ELF-1 (cell line): ENCODE measurements around the gene EIF4E2.

Experiments used
- DNase-seq: peaks from one replicate; pipeline ENCODE4 v3.0.0-alpha.2; 2016; ENCODE audit warnings: low read depth, low spot score

EIF4E2 gene

DNA sequence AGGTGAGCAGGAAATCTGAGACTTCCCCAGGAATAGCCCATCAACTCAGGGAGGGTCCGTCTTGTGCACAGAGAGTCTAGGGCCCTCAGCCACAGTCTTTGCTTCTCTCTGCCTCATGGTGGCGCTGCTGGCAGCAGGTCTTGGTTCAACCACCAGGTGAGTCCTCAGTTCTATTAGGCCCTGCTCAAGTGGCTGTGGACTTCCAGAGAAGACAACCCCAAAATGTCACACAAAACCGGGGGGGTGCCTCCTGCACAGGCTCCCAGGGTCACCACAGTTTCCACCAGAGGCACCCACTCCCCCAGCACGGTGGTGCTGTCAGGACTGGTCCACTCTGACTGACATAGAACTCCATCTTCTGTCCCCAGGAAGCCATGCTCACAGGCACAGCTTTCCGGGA is 13.4 kb upstream of the EIF4E2 start:
- DNase-seq = peak; percentile 53

GRCh38 chr2:232537499-232537898 is 13.0 kb upstream of the EIF4E2 start:
- DNase-seq = no peak

GRCh38 chr2:232538671-232539070 is 11.8 kb upstream of the EIF4E2 start:
- no peak for DNase-seq

DNA sequence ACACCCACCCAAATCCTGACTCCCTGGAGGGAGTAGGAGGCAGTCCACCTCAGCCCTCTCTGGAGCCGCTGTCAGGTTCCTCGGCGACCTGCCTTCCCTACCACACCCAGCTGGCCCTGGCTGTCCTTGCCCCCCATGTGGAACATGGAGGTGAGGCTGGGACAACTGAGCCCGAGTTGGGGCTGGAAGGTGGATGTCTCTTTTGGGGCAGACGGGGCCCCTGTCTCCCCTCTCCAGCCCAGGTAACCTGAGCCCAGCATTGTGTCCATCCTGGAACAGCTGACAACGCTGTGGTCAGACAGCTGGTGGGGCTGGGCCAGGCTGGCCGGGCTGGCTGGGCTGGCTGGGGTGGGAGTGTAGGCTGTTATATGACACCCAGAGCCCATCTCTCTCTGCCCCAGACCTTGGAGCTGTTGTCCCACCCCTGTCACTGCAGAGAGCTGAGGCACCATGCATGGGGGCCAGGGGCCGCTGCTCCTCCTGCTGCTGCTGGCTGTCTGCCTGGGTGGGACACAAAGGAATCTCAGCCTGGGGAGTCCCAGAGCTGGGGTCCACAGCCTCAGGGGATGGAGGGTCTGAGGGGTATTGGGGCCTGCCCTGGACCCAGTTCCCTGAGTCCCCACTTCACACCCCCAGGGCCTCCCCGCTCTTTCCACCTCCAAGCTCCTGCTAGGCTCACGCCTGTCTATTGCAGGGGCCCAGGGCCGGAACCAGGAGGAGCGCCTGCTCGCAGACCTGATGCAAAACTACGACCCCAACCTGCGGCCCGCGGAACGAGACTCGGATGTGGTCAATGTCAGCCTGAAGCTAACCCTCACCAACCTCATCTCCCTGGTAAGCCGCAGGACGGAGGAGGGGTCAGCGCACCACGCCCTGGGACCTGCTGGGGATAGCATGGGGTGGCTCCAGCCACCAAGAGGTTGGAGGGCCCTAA is 10.9 kb upstream of the EIF4E2 start, which contains the start of gene CHRNG:
TSS of gene CHRNG (plus strand) at position 395 of the 934 bp plus-strand sequence. CDS start at position 451, 56 bp downstream.
- DNase-seq = peak; percentile 82

DNA sequence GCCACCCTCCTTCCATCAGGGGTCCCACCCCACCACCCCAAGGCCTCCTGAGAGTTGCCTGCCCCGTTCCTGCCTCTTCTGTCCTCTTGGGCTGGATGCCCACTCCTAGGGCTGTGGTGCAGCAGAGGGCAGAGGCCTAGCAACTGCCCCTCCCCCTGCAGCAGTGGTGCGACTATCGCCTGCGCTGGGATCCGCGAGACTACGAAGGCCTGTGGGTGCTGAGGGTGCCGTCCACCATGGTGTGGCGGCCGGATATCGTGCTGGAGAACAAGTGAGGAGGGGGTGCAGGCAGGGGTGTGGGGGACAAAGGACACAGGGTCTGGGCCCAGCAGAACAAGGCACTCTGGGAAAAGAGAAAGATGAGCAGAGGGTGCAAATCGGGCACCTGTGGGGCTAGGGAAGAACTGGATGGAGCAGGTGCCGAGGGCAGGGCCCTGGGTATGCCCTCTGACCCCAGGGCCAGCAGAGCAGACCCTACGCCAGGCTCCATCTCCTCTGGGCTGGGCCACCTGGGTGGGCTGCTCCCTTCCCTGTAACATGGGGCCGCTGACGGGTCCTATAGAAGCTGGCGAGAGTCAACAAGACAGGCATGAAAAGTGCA is 9.9 kb upstream of the EIF4E2 start:
- DNase-seq = no peak

- no peak for DNase-seq
Measured at GRCh38 chr2:232541195-232541960, 9.1 kb upstream of the EIF4E2 start.

DNA sequence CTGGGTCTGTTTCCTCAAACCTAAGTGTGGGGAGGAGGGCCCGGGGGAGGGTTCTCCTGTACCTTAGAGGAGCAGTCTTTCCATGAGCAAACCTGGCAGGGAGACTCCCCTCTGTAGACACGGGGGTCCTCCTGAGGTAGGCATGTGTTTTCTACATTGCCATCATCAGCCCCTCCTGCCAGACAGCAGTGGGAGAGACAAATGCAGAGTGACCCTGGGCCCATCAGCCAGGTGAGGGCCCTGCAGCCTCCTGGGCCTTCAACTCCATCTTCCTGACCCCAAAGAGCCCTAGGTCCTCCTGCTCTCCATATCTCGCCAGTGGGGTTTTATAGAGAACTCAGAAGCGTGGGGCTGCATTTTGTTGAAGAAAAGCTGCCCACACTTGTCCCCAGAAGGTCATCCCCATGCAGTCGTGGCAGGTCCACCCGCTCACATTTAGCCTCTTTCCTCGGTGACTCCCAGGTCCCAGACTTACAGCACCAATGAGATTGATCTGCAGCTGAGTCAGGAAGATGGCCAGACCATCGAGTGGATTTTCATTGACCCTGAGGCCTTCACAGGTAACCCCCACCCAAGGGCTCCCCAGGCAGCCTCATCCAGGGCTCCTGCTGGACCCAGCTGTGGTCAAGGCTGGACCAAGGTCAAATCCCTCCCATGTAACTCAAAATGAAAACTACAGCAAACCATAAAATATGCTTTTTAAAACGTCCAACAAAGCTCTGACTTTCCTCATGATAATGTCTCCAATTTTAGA is 8.4 kb upstream of the EIF4E2 start:
- no peak for DNase-seq

DNA sequence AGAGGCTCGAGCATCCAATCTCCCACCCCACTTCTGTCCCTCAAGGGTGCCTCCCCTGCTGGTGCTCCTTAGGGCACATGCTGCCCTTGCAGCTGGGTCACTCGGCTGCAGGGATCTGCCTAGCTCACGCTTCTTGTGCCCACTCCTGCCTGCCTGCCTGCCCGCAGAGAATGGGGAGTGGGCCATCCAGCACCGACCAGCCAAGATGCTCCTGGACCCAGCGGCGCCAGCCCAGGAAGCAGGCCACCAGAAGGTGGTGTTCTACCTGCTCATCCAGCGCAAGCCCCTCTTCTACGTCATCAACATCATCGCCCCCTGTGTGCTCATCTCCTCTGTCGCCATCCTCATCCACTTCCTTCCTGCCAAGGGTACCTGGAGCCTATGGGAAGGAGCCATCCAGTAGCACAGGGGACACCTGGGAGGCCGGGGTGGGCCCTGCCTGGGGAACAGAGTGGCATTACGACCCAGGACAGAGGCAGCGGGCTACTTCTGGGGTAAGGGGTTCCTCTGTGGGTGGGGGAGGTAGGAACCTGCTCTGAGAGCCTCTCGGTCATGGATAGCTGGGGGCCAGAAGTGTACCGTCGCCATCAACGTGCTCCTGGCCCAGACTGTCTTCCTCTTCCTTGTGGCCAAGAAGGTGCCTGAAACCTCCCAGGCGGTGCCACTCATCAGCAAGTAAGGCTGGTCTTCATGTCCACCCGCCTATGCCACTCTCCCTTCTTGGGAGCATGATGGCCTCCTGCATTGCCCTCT is 7.6 kb upstream of the EIF4E2 start:
- DNase-seq = no peak

DNA sequence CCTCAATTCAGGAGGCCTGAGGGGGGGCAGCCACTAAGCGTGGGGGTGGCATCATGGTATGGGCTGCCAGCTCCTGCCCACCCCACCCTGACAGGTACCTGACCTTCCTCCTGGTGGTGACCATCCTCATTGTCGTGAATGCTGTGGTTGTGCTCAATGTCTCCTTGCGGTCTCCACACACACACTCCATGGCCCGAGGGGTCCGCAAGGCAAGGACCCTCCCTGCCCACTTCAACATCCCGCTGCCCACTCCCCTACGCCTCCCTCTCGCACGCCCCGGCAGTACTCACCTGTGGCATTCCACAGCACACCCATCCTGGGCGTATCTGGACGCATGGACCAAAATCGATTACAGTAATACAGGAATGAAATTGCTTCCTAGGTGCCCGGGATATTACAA is 7.0 kb upstream of the EIF4E2 start:
- DNase-seq = no peak

- DNase-seq = no peak
Measured at GRCh38 chr2:232543928-232544631, 6.4 kb upstream of the EIF4E2 start.

DNA sequence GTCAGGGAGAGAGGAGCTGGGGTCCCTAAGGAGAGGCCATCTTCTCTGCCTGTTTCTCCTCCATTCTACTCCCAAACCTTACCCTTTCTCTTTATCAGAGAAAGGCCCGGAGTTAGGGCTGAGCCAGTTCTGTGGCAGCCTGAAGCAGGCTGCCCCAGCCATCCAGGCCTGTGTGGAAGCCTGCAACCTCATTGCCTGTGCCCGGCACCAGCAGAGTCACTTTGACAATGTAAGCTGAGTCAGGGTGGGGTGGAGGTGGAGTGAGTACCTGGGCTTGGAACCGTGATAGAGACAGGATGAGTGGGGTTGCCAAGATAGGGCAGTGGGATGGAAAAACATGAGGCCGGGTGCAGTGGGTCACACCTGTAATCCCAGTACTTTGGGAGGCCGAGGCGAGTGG is 5.8 kb upstream of the EIF4E2 start:
- no peak for DNase-seq

- DNase-seq = no peak
Measured at GRCh38 chr2:232545511-232546375, 4.7 kb upstream of the EIF4E2 start.

DNA sequence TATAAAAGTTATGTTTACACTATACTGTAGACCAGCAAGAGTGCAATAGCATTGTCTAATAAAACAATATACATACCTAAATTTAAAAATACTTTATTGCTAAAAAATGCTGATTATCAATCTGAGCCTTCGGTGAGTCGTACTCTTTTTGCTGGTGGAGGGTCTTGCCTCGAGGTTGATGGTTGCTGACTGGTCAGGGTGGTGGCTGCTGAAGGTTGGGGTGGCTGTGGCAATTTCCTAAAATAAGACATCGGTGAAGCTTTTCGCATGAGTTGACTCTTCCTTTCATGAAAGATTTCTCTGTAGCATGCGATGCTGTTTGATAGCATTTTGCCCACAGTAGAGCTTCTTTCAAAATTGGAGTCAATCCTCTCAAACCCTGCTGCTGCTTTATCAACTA is 2.5 kb upstream of the EIF4E2 start:
- no peak for DNase-seq

DNA sequence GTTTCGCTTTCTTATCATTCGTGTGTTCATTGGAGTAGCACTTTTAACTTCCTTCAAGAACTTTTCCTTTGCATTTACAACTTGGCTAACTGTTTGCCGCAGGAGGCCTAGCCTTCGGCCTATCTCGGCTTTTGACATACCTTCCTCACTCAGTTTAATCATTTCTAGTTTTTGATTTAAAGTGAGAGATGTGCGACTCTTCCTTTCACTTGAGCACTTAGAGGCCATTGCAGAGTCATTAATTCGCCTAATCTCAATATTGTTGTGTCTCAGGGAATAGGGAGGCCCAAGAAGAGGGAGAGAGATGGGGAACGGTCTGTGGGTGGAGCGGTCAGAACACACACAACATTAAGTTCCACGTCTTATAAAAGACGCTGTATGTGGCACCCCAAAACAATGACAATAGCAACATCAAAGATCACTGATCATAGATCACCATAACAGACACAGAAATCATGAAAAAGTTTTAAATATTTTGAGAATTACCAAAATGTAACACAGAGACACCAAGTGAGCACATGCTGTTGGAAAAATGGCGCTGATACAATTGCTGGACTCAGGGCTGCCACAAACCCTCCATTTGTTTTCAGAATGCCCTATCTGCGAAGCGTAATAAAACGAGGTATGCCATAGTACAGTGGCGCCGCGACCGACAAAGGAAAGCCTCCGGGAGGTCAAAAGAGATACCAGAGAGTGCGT is 685 bp upstream of the EIF4E2 start:
- no peak for DNase-seq

DNA sequence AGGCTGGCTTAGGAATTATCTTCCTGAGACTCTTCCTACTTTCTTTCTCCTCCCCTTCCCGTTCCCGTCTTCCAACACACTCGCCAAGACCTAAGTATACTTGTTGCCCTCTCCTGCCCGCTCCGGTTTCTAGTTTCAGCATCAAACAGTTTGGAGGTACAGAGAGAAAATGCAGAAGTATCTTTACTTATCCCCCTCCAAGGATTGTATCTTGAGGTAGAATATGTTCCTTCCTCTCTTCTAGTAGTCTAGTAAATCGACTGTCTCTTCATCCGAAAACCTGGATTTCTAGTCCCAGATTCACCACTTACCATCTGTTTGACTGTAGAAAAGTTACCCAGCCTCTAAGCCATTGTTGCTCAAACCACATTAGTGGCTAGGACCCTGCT is 755 bp downstream of the EIF4E2 start:
- no peak for DNase-seq

DNA sequence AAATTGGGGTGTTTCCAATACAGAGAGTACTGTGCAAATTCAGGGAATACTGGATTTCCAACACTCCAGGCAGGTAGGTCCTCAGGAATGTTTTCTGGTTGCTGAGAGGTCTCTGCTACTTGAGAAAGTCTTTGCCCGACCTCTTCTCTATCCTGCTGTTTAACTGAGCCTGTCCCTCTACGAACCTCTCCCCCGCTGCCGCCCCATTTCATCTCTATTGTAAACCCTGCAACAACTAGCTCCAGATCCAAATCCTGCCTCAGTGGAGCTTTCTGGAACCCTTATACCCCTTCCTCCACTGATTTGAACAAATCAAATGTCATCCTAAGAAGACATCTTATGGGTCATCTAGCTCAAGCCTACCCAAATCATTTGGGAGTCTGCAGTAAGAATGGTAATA is 1.3 kb downstream of the EIF4E2 start:
- no peak for DNase-seq

DNA sequence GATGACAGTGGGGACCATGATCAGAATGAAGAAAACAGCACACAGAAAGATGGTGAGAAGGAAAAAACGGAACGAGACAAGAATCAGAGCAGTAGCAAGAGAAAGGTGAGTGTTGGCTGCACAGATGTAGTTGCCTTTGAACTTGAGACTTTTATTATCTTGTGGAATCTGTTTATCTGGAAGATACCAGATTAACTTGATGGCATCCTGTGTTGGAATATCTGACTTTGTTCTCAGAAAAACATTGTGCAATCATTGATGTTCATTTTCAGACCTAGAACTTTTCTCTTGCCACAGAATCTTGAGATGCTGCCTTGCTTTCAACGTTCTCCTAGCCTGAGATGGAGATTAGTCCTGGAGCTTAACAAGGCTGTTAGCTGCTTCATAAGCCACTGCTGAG is 5.9 kb downstream of the EIF4E2 start:
- no peak for DNase-seq

- no peak for DNase-seq
Measured at GRCh38 chr2:232562515-232563151, 12.1 kb downstream of the EIF4E2 start.
